Measurements from ENCODE around the gene TAS2R60.
"Not testable (repeated sequence)": the region's sequence is repeated elsewhere in the genome, so short reads cannot be mapped to it uniquely, and the experiment has no call there.

Gene TAS2R60

GRCh38 chr7:143410521-143411004 is 32.7 kb upstream of the TAS2R60 start:
- in situ Hi-C loops (cut with MboI; ENCODE audit: low pct_unique_long_range_greater_than_20kb, low sequenced_read_pairs, unreplicated experiment) = loop anchor here (25.0 kb wide), 1 partner anchor 173 kb away; no protein-coding TSS in a partner anchor
- no peak for DNase-seq (ENCODE audit: low spot score)
- TF ChIP-seq CTCF (IDR thresholded peaks at IDR 0.05; ENCODE audit: extremely low read depth, insufficient read depth, missing control alignments) = no peak

GRCh38 chr7:143411976-143412708 is 31.1 kb upstream of the TAS2R60 start:
- TF ChIP-seq CTCF (IDR thresholded peaks at IDR 0.05; ENCODE audit: extremely low read depth, insufficient read depth, missing control alignments) = no peak
- no peak for DNase-seq (ENCODE audit: low spot score)
- in situ Hi-C loops (cut with MboI; ENCODE audit: low pct_unique_long_range_greater_than_20kb, low sequenced_read_pairs, unreplicated experiment) = loop anchor here (25.0 kb wide), 1 partner anchor 175 kb away; no protein-coding TSS in a partner anchor

GRCh38 chr7:143413123-143413522 is 30.1 kb upstream of the TAS2R60 start:
- in situ Hi-C loops (cut with MboI; ENCODE audit: low pct_unique_long_range_greater_than_20kb, low sequenced_read_pairs, unreplicated experiment) = loop anchor here (25.0 kb wide), 1 partner anchor 176 kb away; no protein-coding TSS in a partner anchor
- TF ChIP-seq CTCF (IDR thresholded peaks at IDR 0.05; ENCODE audit: extremely low read depth, insufficient read depth, missing control alignments) = no peak

GRCh38 chr7:143415209-143415608 is 28.0 kb upstream of the TAS2R60 start:
- DNase-seq (ENCODE audit: low spot score) = not testable (repeated sequence)
- in situ Hi-C loops (cut with MboI; ENCODE audit: low pct_unique_long_range_greater_than_20kb, low sequenced_read_pairs, unreplicated experiment) = loop anchor here (25.0 kb wide), 1 partner anchor 178 kb away; no protein-coding TSS in a partner anchor

More at GRCh38 chr7:143413123-143413522, 30.1 kb upstream of the TAS2R60 start:
- DNase-seq (ENCODE audit: low spot score) = no peak

GRCh38 chr7:143415742-143416397 is 27.4 kb upstream of the TAS2R60 start:
- no peak for TF ChIP-seq CTCF (IDR thresholded peaks at IDR 0.05; ENCODE audit: extremely low read depth, insufficient read depth, missing control alignments)
- DNase-seq (ENCODE audit: low spot score) = no peak
- in situ Hi-C loops (cut with MboI; ENCODE audit: low pct_unique_long_range_greater_than_20kb, low sequenced_read_pairs, unreplicated experiment) = loop anchor here (25.0 kb wide), 1 partner anchor 179 kb away; no protein-coding TSS in a partner anchor

GRCh38 chr7:143416565-143417149 is 26.6 kb upstream of the TAS2R60 start:
- in situ Hi-C loops (cut with MboI; ENCODE audit: low pct_unique_long_range_greater_than_20kb, low sequenced_read_pairs, unreplicated experiment) = loop anchor here (25.0 kb wide), 1 partner anchor 179 kb away; no protein-coding TSS in a partner anchor
- TF ChIP-seq CTCF (IDR thresholded peaks at IDR 0.05; ENCODE audit: extremely low read depth, insufficient read depth, missing control alignments) = peak; percentile 63
- DNase-seq (ENCODE audit: low spot score) = peak; percentile 80
